ENCODE data around the gene PODXL. TPM values are rescaled to one million over a fixed set of nuclear protein-coding genes. Genes with fewer than 3 reads are reported as not detected.

The PODXL gene
- total RNA-seq, 4 donors from 2014 or later: 7.6 to 44.5 (median 20.2) TPM

DNA sequence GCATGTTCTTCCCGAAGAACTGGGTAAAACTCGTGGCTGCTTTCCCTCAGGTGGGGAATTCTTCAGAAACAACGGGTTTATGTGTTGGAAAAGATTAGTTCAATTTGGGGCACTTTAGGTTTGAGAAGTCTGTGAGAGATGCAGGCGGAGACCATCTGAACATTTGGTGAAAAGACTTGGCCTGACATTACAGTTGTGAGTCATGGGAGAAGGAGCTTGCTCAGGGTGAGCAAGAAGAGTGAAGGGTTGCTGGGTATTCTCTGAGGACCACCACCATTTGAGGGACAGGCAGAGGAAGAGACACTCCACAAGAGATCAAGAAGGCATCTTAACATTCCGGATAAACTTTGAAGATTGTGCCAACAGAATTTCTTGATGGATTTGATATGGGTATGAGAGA lies 88.6 kb downstream of the PODXL start:
- TF ChIP-seq CTCF (IDR thresholded peaks at IDR 0.05; ENCODE audit: low read depth): no peak

DNA sequence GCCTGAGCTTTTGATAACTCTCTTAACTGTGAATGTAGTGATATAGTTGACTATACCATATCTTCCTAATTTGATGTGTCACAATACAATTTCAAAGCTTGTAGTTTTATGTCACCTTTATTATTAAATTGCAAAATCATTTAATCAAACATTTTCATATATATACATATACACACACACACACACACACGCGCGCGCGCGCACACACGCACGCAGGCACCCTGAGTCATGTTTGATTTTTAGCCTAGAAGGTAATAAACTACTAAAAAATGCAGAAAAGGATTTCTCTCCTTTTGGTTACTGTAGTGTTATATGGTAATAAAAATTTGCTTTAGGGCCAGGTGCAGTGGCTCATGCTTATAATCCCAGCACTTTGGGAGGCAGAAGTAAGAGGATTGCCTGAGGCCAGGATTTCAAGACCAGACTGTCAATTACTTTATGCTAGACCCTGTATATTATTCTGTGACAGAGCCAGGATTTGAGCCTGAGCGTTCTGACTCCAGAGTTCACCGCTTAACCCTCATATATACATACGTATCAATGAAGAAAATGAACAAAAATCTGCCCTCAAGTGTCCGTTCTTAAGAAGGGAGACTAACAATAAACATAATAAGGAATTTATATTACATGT lies 89.6 kb downstream of the PODXL start:
- no peak for TF ChIP-seq CTCF (IDR thresholded peaks at IDR 0.05; ENCODE audit: low read depth)

GRCh38 chr7:131462059-131462458 lies 94.4 kb downstream of the PODXL start:
- no peak for TF ChIP-seq CTCF (IDR thresholded peaks at IDR 0.05; ENCODE audit: low read depth)

GRCh38 chr7:131459256-131459655 lies 97.2 kb downstream of the PODXL start:
- TF ChIP-seq CTCF (IDR thresholded peaks at IDR 0.05; ENCODE audit: low read depth): no peak

- no peak for TF ChIP-seq CTCF (IDR thresholded peaks at IDR 0.05; ENCODE audit: low read depth)
Observed at GRCh38 chr7:131456338-131456737, 100.1 kb downstream of the PODXL start.

GRCh38 chr7:131455546-131455945 lies 100.9 kb downstream of the PODXL start:
- TF ChIP-seq CTCF (IDR thresholded peaks at IDR 0.05; ENCODE audit: low read depth): no peak

DNA sequence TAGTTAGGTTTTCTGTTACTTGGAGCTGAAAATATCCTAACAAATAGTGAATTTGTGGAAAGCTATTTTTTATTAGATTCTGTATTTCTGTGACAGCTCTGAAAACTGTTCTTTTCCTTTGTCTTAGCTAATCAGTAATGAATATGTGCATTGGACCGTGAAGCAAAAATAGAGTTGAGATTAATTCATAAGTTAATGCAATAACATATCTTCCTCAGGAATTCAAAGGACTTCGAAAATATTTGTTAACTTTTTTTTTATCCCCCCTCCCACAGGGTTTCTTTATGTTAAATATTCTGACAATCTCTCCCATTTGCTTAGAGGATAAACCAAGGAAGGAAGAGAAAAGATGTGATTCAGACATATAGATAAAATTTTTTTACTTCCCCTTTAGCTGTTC lies 101.4 kb downstream of the PODXL start:
- no peak for TF ChIP-seq CTCF (IDR thresholded peaks at IDR 0.05; ENCODE audit: low read depth)

Data from subcutaneous adipose tissue (tissue), 4 donors.